Erythroblast (primary cell): ENCODE results near the gene LRRTM4.

Experiments used
- GATA1 ChIP-seq: IDR thresholded peaks from 2 replicates; pipeline ENCODE4 v1.6.1; 2011; ENCODE audit warnings: low read depth, mild to moderate bottlenecking, control low read depth, low read length, moderate library complexity
- POLR2A ChIP-seq: IDR thresholded peaks from 2 replicates; pipeline ENCODE4 v1.6.1; 2011; ENCODE audit warnings: mild to moderate bottlenecking, low read length

GRCh38 chr2:77391119-77391518 is 131.1 kb downstream of the LRRTM4 start:
- no peak for TF ChIP-seq POLR2A
- no peak for TF ChIP-seq GATA1
